Measurements from ENCODE around the gene PDE9A.
A peak's percentile ranks its signal among the peaks of the same experiment; 100 is the strongest.

Gene PDE9A

DNA sequence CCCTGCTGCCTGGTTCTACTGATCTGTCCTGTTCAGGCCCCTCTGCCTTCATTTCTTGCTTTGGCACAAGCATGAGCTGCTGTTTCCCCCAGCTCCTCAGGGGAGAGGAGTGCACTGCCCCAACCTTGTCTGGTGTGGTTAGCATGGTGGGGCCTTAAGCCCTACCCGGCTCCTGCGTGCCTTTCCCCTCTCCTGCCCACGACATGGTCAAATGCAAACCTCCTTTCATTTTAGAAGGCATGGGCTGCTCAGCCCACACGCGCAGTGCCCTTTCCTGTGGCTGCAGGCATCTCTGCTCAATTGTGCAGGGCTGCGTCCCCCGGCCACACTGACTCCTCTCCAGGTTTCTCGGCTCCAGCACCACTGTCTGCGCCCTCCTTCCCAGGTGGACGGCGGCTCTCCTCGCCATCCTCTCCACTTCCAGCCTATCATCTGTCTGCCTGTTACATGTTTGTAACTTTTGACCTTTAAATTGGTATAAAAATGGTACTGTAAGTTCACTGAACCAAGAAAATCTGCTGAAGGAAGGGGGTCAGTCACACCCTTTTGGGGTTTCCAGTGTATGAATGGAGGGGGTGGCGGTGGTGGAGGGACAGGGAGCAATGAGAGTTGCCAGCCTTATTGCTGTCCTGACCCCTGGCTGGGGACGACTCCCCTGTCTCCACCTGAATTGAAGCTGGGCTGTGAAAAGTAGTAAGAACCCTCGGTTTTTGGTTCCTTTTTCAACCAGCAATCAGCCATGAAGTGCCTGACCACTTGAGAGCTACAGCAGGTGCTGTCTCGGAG is 5.1 kb downstream of the PDE9A start:
- DNase-seq: no peak

DNA sequence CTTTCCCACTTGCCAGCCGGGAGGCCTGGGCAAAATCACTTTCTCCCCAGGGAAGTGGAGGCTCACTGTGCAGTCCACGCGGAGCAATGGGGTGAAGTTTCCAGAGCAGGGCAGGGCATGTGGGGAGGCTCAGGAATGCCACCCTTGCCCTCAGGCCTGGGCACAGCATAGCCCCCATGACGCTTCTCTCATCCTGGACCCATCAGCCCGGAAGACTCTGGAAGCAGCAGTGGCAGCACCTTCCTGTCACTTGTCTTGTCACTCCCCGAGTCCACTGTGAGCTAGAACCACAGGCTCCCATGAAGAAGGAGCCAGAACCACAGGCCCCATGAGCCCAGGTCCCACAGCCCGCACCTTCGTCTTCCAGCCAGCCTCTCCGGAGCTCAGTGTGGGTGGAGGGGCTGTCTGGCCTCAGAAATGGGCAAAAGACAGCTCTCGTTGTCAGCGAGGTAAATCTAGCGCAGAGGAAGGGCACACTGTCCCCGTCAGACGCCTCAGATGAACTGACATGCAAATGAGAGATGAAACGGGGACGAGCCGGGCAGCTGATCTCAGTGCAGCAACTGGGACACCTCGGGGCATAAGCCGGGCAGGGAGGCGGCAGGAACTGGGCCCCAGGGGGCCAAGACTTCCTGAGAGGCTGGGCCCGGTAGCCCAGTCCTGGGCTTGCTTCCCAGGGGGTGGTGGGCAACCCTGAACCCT is 6.1 kb downstream of the PDE9A start:
- DNase-seq: no peak

DNA sequence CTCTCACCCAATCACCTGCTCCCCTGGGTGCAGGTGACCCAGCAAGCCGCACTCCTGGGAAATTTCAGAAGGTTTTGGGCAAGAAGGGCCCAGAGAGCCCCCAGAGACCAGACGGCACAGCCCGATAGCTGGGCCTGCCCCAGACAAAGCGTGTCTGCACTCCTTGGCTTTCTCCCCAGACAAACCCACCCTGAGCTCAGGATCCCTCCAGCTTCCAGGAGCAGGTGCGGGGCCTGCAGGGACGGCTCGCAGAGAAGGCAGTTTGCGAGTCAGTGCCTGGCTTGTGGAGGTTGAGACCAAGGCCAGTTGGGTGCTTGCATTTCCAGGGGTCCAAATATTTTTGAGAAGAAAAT is 6.7 kb downstream of the PDE9A start:
- DNase-seq: no peak

DNA sequence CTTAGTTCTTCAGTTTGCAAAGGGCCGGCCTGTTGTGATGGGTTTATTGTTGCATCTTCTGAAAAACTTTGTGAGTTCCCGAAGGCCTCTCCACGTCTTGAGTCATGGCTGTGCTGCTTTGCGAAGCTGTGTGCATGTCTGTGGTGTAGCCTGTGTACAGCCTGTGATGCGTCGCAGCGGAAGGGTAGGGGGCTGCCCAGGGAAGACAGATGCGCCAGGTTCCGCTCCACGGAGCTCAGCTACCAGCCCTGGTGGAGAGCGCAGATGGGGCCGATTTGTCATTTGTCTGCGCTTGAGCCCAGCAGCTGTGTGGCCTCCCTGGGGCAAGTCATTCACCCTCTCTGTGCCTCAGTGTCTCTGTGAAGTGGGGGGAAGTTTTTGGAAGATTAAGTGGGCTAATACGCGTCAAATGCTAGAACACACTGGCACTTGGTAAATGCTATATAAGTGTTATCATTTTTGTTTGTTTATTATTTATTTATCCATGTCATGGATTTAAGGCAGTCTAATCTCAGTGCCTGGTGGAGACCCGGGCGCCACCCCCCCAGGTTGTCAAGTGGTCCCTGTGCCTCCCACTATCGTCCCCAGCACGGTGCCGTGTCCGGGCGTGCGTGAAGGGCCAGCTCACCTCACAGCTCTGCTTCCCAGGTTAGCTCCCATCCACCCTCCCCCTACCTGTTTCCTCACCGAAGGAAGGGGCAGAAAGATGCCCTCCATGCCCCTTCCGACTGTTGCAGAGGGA is 8.4 kb downstream of the PDE9A start:
- DNase-seq: no peak

DNA sequence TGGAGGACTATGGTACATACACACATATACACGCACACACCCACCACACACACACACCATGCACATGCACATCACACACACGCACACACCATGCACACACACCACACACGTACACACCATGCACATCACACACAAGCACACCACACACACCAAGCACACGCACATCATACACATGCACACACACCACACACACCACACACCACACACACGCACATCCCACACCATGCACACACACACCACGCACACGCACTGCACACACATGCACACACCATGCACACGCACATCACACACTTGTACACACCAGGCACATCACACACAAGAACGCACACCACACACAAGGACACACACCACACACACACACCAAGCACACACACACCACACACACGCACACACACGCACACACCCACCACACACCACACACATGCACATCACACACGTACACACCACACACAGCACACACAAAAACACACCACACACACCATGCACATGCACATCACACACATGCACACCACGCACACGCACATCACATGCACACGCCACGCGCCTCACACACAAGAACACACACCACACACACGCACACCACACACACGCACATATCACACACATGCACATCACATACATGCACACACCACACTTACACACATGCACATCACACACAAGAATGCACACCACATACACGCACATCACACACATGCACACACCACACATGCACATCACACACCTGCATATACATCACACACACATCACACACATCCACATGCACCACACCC is 9.2 kb downstream of the PDE9A start:
- DNase-seq: no peak

DNA sequence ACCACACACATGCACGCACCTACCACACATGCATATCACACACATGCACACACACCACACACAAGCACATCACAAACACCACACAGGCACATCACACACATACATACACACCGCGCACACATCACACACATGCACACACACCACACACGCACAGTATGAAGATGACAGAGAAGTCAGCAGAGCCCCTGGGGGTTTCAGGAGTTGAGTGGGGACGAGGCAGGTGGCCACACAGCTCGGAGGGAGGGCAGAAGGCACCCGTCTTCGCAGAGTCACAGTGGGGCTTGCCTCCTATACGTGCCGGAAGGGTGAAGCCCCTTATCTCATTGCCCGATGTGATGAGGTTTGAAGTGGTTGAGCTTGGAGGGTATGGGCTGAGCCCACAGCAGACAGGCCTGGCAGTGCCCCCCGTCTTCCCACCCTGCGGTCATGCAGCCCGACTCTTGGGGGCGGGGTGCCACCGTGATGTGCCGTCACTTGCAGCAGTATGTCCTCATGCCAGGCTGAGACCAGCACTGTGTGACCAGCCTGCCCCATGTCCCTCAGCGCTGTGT is 9.9 kb downstream of the PDE9A start:
- no peak for DNase-seq

DNA sequence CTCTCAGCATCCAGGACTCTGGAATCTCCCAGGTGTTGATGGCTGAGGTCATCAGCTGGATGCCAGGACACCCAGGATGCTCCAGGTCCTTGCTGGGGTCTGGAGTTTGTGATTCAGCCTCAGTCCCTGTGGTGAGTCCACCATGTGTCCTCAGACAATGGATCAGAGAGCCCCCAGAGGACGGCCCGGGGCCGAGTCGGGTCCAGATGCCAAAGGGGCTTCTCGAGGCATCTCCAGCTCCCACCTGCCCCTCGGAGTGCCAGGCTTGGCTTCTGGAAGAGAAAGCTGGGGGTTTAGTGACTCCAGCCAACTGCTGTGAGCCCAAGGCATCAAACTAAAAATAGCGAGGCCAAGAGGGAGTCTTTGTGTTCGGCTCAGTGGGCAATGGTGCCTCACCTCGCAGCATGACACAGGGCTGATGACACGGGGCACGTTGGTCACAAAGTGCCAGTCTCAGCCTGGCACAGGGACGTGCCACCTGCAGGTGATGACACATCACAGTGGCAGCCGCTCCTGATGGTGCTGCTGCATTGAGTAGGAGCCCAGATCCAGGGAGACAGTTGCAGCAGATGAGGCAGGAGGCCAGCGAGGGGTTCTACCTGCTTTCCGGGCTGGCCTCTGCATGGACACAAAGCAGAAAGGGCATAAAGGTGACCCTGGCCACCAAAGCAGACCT is 10.6 kb downstream of the PDE9A start:
- DNase-seq: no peak

DNA sequence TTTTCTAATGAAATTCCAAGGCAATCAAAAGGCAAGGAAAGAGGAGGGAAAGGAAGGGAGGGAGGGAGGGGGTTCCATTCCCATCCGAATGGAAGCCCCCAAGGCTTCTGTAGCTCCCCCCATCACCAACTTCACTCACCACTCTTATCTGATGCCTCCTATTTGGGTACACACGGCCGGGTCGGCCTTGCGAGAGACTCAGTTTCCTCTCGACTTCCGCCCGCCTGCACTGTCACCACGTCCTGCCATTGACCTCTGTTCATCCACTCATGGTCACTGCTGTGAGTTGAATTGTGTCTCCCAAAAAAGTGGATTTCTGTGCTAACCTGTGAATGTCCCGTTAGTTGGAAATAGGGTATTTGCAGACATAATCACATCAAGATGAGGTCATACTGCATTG is 11.2 kb downstream of the PDE9A start:
- DNase-seq: no peak

DNA sequence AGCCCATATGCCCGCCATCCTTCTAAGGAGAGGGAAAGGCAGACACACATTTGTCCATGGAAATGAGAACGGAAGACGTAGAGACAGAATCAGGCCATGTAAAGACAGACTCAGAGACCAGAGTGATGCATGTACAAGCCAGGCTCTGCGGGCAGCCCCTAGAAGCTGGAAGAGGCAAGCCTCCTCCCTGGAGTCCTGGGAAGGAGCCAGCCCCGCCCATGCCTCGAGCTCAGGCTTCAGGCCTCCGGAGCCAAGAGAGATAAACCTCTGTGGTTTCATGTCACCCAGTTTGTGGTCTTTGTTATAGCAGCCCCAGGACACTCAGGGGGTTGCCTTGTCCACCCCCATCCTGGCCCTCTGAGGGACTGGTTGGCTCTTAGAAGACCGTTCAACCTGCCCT is 11.6 kb downstream of the PDE9A start:
- no peak for DNase-seq

DNA sequence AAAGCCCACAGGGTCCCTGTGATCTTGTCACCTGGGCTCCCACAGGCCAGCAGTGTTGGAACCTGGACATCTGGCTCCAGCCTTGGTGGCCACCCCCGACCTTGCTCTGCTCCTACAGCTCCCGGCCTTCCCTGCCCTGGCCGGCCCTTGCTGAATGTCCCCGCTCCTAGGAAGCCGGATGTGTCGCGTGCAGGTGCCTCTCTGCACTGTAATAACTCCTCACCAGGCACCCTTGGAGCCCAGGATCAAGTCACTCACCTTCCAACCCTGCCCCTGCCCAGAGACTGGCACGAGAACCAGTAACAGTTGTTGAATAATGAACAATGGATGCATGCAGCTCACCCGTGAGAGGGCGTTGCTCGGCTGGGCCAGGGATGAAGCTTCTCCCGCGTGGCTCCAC is 12.1 kb downstream of the PDE9A start:
- no peak for DNase-seq

DNA sequence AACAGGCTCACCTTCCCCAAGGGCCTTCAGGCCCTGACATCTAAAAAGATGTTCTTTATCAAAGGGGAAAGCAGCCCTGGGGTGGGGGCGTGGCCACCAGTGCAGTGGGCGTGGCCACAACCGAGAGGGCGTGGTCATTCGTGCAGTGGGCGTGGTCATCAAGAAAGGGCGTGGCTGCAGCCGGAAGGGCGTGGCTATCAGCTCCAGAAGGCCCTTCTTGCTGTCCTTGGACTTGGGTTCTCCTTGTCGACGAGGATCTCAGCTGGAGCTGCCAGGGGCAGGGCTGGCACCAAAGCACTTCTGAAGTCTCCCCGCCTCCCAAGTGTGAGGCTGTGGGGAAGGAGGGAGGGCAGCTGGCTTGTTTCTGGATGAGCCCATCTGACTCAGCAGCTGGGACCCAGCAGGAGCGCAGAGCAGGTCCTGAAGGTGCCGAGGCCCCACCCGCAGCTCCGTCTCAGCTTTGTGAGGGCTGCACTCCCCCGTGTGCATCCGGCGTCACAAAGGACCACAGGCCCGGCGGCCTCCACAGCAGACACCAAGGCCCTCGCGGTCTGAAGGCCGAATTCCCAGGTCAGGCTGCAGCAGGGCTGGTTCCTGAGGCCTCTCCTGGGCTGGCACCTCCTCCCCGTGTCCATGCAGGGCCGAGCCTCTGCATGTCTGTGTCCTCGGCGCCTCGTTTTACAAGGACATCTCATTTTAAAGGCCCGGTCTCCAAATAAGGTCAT is 12.8 kb downstream of the PDE9A start:
- DNase-seq: no peak

DNA sequence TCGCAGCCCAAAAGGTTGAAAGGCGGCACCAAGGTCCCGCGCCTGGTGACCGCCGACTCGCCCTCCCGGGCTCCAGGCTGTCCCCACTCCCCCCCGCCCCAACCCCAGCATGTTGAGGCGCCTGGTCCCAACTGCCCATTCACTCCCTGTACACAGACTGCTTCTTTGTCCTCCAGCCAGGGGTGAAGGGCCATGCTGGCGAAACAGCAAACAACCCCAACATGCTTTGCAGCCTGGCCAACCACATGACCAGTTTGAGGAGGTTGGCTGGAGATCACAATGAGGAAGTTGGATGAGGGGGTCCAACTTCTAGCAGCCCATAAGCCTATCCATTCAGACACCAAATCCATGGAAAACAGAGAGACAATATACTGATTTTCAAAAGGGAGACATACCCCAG is 13.5 kb downstream of the PDE9A start:
- DNase-seq: no peak

DNA sequence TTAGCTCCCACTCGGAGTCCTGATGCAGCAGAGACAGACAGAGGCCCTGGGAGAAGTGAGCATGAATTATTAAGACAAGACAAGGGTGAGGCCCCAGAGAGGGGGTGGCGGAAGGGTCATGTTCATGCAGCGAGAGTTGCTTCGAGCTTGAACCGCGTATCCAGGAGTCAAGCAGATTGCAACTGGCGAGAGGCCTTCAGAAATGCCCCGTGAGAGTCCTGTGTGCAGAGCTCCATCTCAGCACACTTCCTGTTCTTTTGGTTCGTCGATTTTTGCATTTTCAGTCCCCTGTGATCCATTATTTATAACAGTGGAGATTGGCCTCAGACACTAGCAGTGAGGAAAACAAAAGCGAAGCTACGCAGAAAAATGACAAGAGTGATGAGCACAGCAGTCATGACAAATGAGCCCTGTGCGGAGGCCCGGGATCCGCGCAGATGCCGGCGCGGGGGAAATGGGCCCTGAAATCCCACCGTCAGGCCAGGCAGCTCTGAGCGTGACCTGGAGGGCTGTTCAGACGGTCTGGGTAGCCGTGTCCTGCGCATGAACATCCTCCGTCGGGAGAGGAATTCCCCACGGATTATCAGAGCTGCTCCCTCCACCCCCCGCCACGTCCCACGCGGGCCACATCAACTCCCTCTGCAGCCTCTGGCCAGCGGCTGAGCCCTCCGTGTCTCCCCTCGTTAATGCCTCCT is 15.0 kb downstream of the PDE9A start:
- DNase-seq: no peak

DNA sequence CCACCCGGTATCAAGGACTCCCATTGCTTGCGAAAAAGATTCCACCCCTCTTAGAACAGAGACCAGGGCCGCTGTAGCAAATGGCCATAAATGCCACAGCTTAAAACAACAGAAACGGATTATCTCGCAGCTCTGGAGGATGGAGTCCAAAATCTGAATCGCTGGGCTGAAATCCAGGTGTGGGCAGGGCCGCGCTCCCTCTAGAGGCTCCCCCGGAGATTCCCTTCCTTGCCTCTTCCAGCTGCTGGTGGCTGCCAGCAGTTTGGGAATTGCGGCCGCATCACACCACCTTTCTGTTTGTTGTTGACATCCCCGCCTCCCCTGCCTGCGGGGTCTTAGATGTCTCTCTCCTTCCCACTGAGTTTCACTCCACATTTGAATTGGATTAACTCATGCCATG is 15.6 kb downstream of the PDE9A start:
- DNase-seq: no peak

DNA sequence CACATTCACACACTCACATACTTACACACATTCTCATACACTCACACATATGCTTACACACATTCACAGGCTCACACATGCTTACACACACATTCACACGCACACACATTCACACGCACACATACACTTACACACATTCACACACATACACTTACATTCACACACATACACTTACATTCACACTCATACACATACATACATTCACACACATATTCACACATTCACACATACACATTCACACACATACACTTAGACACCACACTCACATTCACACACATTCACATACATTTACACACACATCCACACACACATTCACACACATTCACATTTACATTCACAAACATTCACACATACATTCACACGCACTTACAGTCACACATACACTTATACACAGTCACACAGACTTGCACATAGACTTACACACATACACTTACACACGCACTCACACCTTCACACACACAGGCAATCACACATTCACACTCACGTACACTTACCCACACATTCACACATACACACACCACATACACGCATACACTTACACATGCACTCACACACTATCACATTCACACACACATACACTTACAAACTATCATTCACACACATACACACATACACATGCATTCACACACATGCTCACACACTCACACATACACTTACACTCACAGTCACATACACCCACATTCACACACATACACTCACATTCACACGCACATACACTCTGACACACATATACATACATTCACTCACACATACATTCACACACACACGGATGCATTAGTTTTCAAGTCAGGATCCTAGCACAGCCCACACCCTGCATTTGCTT is 16.8 kb downstream of the PDE9A start:
- no peak for DNase-seq

DNA sequence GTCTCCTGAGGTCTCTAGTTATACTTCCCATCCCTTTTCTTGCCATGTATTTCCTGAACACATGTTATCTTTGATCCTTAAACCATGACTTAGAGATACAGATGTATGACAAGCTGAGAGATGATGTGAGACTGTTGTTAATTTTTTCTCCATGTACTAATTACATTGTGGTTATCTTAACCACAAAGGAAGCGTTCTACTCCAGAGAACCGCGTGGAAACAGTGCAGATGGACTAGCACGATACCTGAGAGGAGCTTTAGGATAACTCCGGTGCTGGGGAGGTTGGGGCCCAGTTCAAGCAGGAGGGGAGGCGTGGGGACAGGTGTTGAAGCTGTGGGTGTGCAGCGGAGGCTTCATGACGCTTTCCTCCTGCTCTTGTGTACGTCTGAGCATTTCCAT is 17.5 kb downstream of the PDE9A start:
- DNase-seq: peak; percentile 19

DNA sequence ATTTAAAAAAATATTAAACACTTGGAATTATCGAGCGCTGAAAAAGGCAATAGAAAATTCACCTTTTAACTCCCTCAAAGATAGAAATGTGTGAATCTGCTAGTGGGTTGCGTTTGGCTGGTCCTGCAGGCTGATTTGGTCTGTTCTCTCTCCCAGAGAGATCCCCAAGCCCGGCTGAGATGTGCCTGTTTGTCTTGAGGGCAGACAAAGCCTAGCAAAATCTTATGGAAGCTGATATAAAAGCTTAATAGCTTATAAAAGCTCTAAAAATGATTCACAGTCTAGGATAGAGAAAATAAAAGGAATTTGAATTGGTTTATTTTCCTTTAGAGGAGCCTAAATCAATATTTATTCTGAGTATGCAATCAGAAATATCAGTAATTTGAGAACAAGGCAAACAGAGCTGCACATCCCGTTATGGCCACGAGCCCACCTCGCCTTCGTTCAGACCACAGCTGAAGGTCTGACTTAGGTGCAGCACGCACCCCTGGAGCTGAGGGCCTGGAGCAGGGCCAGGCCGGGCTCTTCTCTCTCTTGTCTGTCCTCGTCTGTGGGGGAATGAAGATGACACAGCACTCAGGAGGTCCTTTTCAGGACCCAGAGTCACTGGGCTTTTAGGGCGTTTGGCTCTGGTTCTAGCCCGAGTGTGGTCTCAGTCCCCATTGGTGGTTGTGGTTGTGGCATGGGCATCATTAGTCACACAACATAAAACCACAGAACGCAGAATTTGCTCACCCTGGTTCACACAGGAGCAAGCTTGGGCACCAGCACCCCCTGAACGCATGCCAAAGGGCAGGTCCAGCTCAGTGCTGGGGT is 18.6 kb downstream of the PDE9A start:
- peak; percentile 32 for DNase-seq

DNA sequence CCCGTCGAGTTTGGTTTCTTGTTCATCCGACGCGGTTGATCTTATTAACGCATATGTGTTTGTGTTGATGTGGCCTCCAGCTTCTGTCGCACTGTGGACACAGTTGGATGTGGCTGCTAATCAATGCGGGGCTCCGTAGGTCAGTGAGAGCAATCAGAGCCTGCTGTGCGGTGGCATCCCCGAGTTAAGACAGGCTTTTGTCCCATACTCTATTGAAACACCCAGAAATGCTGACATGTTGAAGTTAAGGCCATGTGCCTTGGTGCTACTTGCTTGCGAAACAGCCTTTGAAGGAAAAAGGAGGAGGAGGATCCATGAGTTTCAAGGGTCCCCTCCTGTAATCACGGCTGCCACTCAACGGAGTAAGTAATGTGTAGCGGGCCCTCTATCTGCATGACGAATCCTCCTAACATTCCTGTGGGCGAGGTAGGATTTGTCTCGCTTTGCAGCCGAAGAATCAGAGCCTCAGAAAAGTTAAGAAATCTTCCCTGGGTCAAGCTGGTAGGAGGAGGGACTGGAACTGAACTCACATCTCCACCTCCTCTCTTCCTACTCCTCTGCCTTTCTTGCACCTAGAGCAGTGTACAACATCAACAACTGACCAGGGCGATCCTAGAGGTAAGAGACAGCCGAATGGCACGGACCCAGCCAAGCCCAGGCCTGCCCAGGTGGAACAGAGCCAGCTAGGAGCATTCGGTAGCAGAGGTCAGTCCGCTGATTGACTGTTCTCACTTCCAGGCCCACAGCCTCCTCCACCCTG is 19.5 kb downstream of the PDE9A start:
- no peak for DNase-seq
